Breast epithelium (tissue), 3 donors: Measurements from ENCODE around the gene STIM2.

Experiments
- POLR2A ChIP-seq: fragments of 450-650 bp; IDR thresholded peaks from one replicate; pipeline ENCODE4 v1.6.1; 2016; ENCODE audit warnings: antibody characterized with exemption, mild to moderate bottlenecking, moderate library complexity
- POLR2AphosphoS5 ChIP-seq, 3 donors: sonication (generic); formaldehyde crosslinking; IDR thresholded peaks; one replicate each; pipeline ENCODE4 v1.6.1; 2017; ENCODE audit warnings: antibody characterized with exemption in 3 of 3
- TF ChIP-seq, protein P1 (sequence below), 3 donors: fragments of 450-650 bp; IDR thresholded peaks; one replicate each; pipeline ENCODE4 v1.5.1; 2016 to 2017; ENCODE audit warnings: antibody characterized with exemption in 3 of 3, mild to moderate bottlenecking in 3 of 3, moderate library complexity in 3 of 3

DNA sequence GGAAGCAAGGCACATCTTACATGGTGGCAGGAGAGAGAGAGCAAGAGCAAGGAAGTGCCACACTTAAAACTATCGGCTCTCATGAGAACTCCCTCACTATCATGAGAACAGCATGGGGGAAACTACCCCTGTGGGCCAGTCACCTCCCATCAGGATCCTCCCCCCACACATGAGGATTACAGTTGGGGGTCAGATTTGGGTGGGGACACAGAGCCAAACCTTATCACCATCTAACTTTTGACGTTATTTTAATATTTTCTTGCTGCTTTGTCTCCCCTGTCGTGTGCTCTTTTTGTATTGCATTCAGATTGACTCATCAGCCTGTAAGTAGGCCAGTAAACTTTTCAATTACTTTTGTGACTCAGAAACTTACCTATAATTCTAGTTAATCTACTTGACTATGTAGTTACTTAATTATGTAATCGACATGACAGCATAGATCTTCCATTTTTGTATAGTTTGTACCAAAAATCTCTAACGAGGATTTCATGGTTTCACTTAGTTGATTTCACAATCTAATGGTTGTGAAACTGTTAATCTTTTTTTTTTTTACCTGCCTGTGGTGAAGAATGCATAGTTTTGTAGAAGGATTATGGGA is 18.3 kb downstream of the STIM2 start:
- TF ChIP-seq, protein P1, sequence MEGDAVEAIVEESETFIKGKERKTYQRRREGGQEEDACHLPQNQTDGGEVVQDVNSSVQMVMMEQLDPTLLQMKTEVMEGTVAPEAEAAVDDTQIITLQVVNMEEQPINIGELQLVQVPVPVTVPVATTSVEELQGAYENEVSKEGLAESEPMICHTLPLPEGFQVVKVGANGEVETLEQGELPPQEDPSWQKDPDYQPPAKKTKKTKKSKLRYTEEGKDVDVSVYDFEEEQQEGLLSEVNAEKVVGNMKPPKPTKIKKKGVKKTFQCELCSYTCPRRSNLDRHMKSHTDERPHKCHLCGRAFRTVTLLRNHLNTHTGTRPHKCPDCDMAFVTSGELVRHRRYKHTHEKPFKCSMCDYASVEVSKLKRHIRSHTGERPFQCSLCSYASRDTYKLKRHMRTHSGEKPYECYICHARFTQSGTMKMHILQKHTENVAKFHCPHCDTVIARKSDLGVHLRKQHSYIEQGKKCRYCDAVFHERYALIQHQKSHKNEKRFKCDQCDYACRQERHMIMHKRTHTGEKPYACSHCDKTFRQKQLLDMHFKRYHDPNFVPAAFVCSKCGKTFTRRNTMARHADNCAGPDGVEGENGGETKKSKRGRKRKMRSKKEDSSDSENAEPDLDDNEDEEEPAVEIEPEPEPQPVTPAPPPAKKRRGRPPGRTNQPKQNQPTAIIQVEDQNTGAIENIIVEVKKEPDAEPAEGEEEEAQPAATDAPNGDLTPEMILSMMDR (IDR thresholded peaks at IDR 0.05), result no peak
- no peak for TF ChIP-seq POLR2A
- no peak for TF ChIP-seq POLR2AphosphoS5 (IDR thresholded peaks at IDR 0.05)
